ENCODE results near the gene CDH26. TPM values are rescaled to one million over a fixed set of nuclear protein-coding genes. Genes with fewer than 3 reads are reported as not detected.
A peak's percentile ranks its signal among the peaks of the same experiment; 100 is the strongest.

The CDH26 gene
- total RNA-seq, 1 donor from 2014 or later: 0.41 TPM

- DNase-seq (ENCODE audit: low spot score): no peak
- H3K4me1 Mint-ChIP-seq (ENCODE audit: low read depth): peaks cover 7% of the 10 kb centered on the region
- H3K36me3 Mint-ChIP-seq (ENCODE audit: low read depth): no peaks in the 10 kb centered on the region
- no peak overlapping the region for H3K4me3 Mint-ChIP-seq
- H3K27me3 Mint-ChIP-seq (ENCODE audit: insufficient read depth): peaks cover 6% of the 10 kb centered on the region
- no peaks in the 10 kb centered on the region for H3K9me3 Mint-ChIP-seq
- intact Hi-C loops (cut with micrococcal nuclease): no loop called here
- H3K27ac Mint-ChIP-seq: no peak overlapping the region
Observed at GRCh38 chr20:60049601-60050000, 91.4 kb downstream of the CDH26 start.

- DNase-seq (ENCODE audit: low spot score): no peak
- no peak overlapping the region for H3K4me3 Mint-ChIP-seq
- H3K4me1 Mint-ChIP-seq (ENCODE audit: low read depth): peaks cover 14% of the 10 kb centered on the region
- intact Hi-C loops (cut with micrococcal nuclease): no loop called here
- H3K36me3 Mint-ChIP-seq (ENCODE audit: low read depth): no peaks in the 10 kb centered on the region
- no peaks in the 10 kb centered on the region for H3K9me3 Mint-ChIP-seq
- H3K27ac Mint-ChIP-seq: no peak overlapping the region
- peaks cover 6% of the 10 kb centered on the region for H3K27me3 Mint-ChIP-seq (ENCODE audit: insufficient read depth)
Observed at GRCh38 chr20:60050193-60050947, 92.1 kb downstream of the CDH26 start.

GRCh38 chr20:60051911-60052310, 93.7 kb downstream of the CDH26 start:
- intact Hi-C loops (cut with micrococcal nuclease): no loop called here
- H3K9me3 Mint-ChIP-seq: no peaks in the 10 kb centered on the region
- no peak overlapping the region for H3K4me3 Mint-ChIP-seq
- peaks cover 30% of the 10 kb centered on the region for H3K4me1 Mint-ChIP-seq (ENCODE audit: low read depth)
- H3K36me3 Mint-ChIP-seq (ENCODE audit: low read depth): no peaks in the 10 kb centered on the region
- H3K27ac Mint-ChIP-seq: no peak overlapping the region
- peaks cover 6% of the 10 kb centered on the region for H3K27me3 Mint-ChIP-seq (ENCODE audit: insufficient read depth)
- no peak for DNase-seq (ENCODE audit: low spot score)

GRCh38 chr20:60052322-60052721, 94.1 kb downstream of the CDH26 start:
- DNase-seq (ENCODE audit: low spot score): no peak
- intact Hi-C loops (cut with micrococcal nuclease): no loop called here
- peaks cover 6% of the 10 kb centered on the region for H3K27me3 Mint-ChIP-seq (ENCODE audit: insufficient read depth)
- no peaks in the 10 kb centered on the region for H3K9me3 Mint-ChIP-seq
- no peaks in the 10 kb centered on the region for H3K36me3 Mint-ChIP-seq (ENCODE audit: low read depth)
- peaks cover 34% of the 10 kb centered on the region for H3K4me1 Mint-ChIP-seq (ENCODE audit: low read depth)
- H3K27ac Mint-ChIP-seq: no peak overlapping the region
- H3K4me3 Mint-ChIP-seq: no peak overlapping the region

- DNase-seq (ENCODE audit: low spot score): no peak
- intact Hi-C loops (cut with micrococcal nuclease): no loop called here
- Mint-ChIP-seq H3K4me3 (no peak overlapping the region), H3K36me3 (ENCODE audit: low read depth) (no peaks in the 10 kb centered on the region), H3K27ac (no peak overlapping the region), H3K9me3 (no peaks in the 10 kb centered on the region), H3K4me1 (ENCODE audit: low read depth) (peaks cover 43% of the 10 kb centered on the region), H3K27me3 (ENCODE audit: insufficient read depth) (peaks cover 6% of the 10 kb centered on the region)
Observed at GRCh38 chr20:60053125-60053817, 95.0 kb downstream of the CDH26 start.

- H3K4me3 Mint-ChIP-seq: no peak overlapping the region
- H3K4me1 Mint-ChIP-seq (ENCODE audit: low read depth): peaks cover 44% of the 10 kb centered on the region
- peaks cover 6% of the 10 kb centered on the region for H3K27me3 Mint-ChIP-seq (ENCODE audit: insufficient read depth)
- DNase-seq (ENCODE audit: low spot score): no peak
- H3K36me3 Mint-ChIP-seq (ENCODE audit: low read depth): no peaks in the 10 kb centered on the region
- no peak overlapping the region for H3K27ac Mint-ChIP-seq
- intact Hi-C loops (cut with micrococcal nuclease): no loop called here
- no peaks in the 10 kb centered on the region for H3K9me3 Mint-ChIP-seq
Observed at GRCh38 chr20:60053818-60054190, 95.6 kb downstream of the CDH26 start.

GRCh38 chr20:60054716-60055634, 96.8 kb downstream of the CDH26 start:
- Mint-ChIP-seq H3K36me3 (ENCODE audit: low read depth) (no peaks in the 10 kb centered on the region), H3K4me1 (ENCODE audit: low read depth) (peaks cover 44% of the 10 kb centered on the region), H3K4me3 (peak overlapping the region; percentile 76), H3K27me3 (ENCODE audit: insufficient read depth) (peaks cover 4% of the 10 kb centered on the region), H3K9me3 (no peaks in the 10 kb centered on the region), H3K27ac (no peak overlapping the region)
- intact Hi-C loops (cut with micrococcal nuclease): loop anchor here (5.0 kb wide), 2 partner anchors 152 to 1207 kb away; no protein-coding TSS in a partner anchor
- DNase-seq (ENCODE audit: low spot score): no peak

- peak; percentile 41 for DNase-seq (ENCODE audit: low spot score)
- Mint-ChIP-seq H3K4me3 (peak overlapping the region; percentile 76), H3K27me3 (ENCODE audit: insufficient read depth) (peaks cover 4% of the 10 kb centered on the region), H3K27ac (peak overlapping the region; percentile 31), H3K4me1 (ENCODE audit: low read depth) (peaks cover 44% of the 10 kb centered on the region), H3K9me3 (no peaks in the 10 kb centered on the region), H3K36me3 (ENCODE audit: low read depth) (no peaks in the 10 kb centered on the region)
- intact Hi-C loops (cut with micrococcal nuclease): loop anchor here (2.0 to 5.0 kb wide), 3 partner anchors 115 to 1207 kb away; partner anchors contain the start of genes FAM217B and PPP1R3D
Observed at GRCh38 chr20:60055740-60056139, 97.5 kb downstream of the CDH26 start.

GRCh38 chr20:60056407-60057122, 98.3 kb downstream of the CDH26 start:
- intact Hi-C loops (cut with micrococcal nuclease): loop anchor here (1.0 to 5.0 kb wide), 4 partner anchors 116 to 1206 kb away; partner anchors contain the start of genes FAM217B and PPP1R3D
- Mint-ChIP-seq H3K9me3 (no peaks in the 10 kb centered on the region), H3K27ac (peak overlapping the region; percentile 87), H3K4me3 (peak overlapping the region; percentile 76), H3K36me3 (ENCODE audit: low read depth) (no peaks in the 10 kb centered on the region), H3K4me1 (ENCODE audit: low read depth) (peaks cover 44% of the 10 kb centered on the region), H3K27me3 (ENCODE audit: insufficient read depth) (peaks cover 2% of the 10 kb centered on the region)
- DNase-seq (ENCODE audit: low spot score): no peak

- intact Hi-C loops (cut with micrococcal nuclease): loop anchor here (1.0 to 5.0 kb wide), 4 partner anchors 116 to 1205 kb away; partner anchors contain the start of genes FAM217B and PPP1R3D
- no peaks in the 10 kb centered on the region for H3K36me3 Mint-ChIP-seq (ENCODE audit: low read depth)
- H3K4me1 Mint-ChIP-seq (ENCODE audit: low read depth): peaks cover 44% of the 10 kb centered on the region
Observed at GRCh38 chr20:60057123-60057865, 99.1 kb downstream of the CDH26 start.

GRCh38 chr20:60057866-60058807, 99.9 kb downstream of the CDH26 start:
- no peaks in the 10 kb centered on the region for H3K36me3 Mint-ChIP-seq (ENCODE audit: low read depth)
- no peaks in the 10 kb centered on the region for H3K9me3 Mint-ChIP-seq
- peaks cover 41% of the 10 kb centered on the region for H3K4me1 Mint-ChIP-seq (ENCODE audit: low read depth)
- peak overlapping the region; percentile 23 for H3K4me3 Mint-ChIP-seq
- no peak for DNase-seq (ENCODE audit: low spot score)
- peak overlapping the region; percentile 87 for H3K27ac Mint-ChIP-seq
- intact Hi-C loops (cut with micrococcal nuclease): loop anchor here (1.0 to 5.0 kb wide), 5 partner anchors 117 to 1204 kb away; partner anchors contain the start of genes FAM217B and PPP1R3D
- H3K27me3 Mint-ChIP-seq (ENCODE audit: insufficient read depth): no peaks in the 10 kb centered on the region

More at GRCh38 chr20:60057123-60057865, 99.1 kb downstream of the CDH26 start:
- peak; percentile 57 for DNase-seq (ENCODE audit: low spot score)
- H3K27ac Mint-ChIP-seq: peak overlapping the region; percentile 87
- H3K27me3 Mint-ChIP-seq (ENCODE audit: insufficient read depth): no peaks in the 10 kb centered on the region
- peak overlapping the region; percentile 67 for H3K4me3 Mint-ChIP-seq
- no peaks in the 10 kb centered on the region for H3K9me3 Mint-ChIP-seq

All from activated T-helper 1 cell treated with anti-CD3 and anti-CD28 coated beads, Interleukin-12 subunit alpha, Interleukin-12 subunit beta, Interleukin-2, Interleukin-4 antibody, amounts not matched to agents 30 ng/mL and 10 ng/mL and 1 ng/mL, durations not matched to agents 14 hours and 24 hours and 36 hours (primary cell).